HG03095 (cell line): Measurements from ENCODE around the gene DHH.
A peak's percentile ranks its signal among the peaks of the same experiment; 100 is the strongest.

ENCODE experiments used
- ATAC-seq: cut with Tn5 transposase; IDR thresholded peaks from one replicate; pipeline ENCODE4 v1.9.1; 2021; ENCODE audit warnings: moderate library complexity; ENCODE audit not compliant: unreplicated experiment

Gene DHH

GRCh38 chr12:49109641-49110463, 15.3 kb upstream of the DHH start:
- ATAC-seq: no peak

GRCh38 chr12:49108958-49109404, 14.4 kb upstream of the DHH start:
- no peak for ATAC-seq

GRCh38 chr12:49105504-49106084, 11.0 kb upstream of the DHH start:
- no peak for ATAC-seq

GRCh38 chr12:49104822-49105221, 10.2 kb upstream of the DHH start:
- no peak for ATAC-seq

GRCh38 chr12:49100380-49100779, 5.8 kb upstream of the DHH start:
- ATAC-seq: no peak

- ATAC-seq: no peak
Measured at GRCh38 chr12:49098703-49099102, 4.1 kb upstream of the DHH start.

GRCh38 chr12:49098035-49098451, 3.4 kb upstream of the DHH start:
- ATAC-seq: no peak

GRCh38 chr12:49097381-49097780, 2.8 kb upstream of the DHH start:
- no peak for ATAC-seq

GRCh38 chr12:49094975-49095365, 369 bp upstream of the DHH start:
- no peak for ATAC-seq

GRCh38 chr12:49093792-49094159, 825 bp downstream of the DHH start:
- no peak for ATAC-seq

GRCh38 chr12:49092816-49093406, 1.7 kb downstream of the DHH start:
- ATAC-seq: no peak

GRCh38 chr12:49092086-49092815, 2.4 kb downstream of the DHH start:
- peak; percentile 58 for ATAC-seq

- no peak for ATAC-seq
Measured at GRCh38 chr12:49091836-49092085, 2.8 kb downstream of the DHH start.

GRCh38 chr12:49091056-49091835, 3.4 kb downstream of the DHH start:
- ATAC-seq: no peak

- ATAC-seq: no peak
Measured at GRCh38 chr12:49089821-49090773, 4.5 kb downstream of the DHH start.

GRCh38 chr12:49088932-49089330, 5.7 kb downstream of the DHH start:
- no peak for ATAC-seq

GRCh38 chr12:49088150-49088931, 6.3 kb downstream of the DHH start:
- ATAC-seq: peak; percentile 60

GRCh38 chr12:49086116-49086515, 8.5 kb downstream of the DHH start:
- no peak for ATAC-seq

GRCh38 chr12:49084438-49084837, 10.2 kb downstream of the DHH start:
- no peak for ATAC-seq
